Colonic mucosa (tissue), 4 donors: ENCODE measurements around the gene GPAT3. TPM values are rescaled to one million over a fixed set of nuclear protein-coding genes. Genes with fewer than 3 reads are reported as not detected.

ENCODE experiments used
- DNase-seq: peaks from one replicate; pipeline ENCODE4 v3.0.0-alpha.2; 2020
- H3K27ac ChIP-seq: fragments of 200-600 bp; one replicate; pipeline ENCODE4 v1.8.0; 2021
- H3K27me3 ChIP-seq: fragments of 200-600 bp; one replicate; pipeline ENCODE4 v1.8.0; 2021
- H3K36me3 ChIP-seq: fragments of 200-600 bp; one replicate; pipeline ENCODE4 v1.8.0; 2021
- H3K4me1 ChIP-seq: fragments of 200-600 bp; one replicate; pipeline ENCODE4 v1.8.0; 2021; ENCODE audit warnings: mild to moderate bottlenecking
- H3K4me3 ChIP-seq: fragments of 200-600 bp; one replicate; pipeline ENCODE4 v1.8.0; 2021
- H3K9ac ChIP-seq, 2 donors: one replicate each; pipeline ENCODE4 v1.7.0; 2013; ENCODE audit warnings: control low read depth in 2 of 2, low read depth in 2 of 2, low read length in 2 of 2
- H3K9me3 ChIP-seq: fragments of 200-600 bp; one replicate; pipeline ENCODE4 v1.8.0; 2021
- intact Hi-C: fragments of 100-400 bp; cut with DNase I; formaldehyde crosslinking; loops from one replicate; pipeline ENCODE4 v1.14.1; 2022
- total RNA-seq, 2 donors: library from RNA; stranded (reverse); fragmentation: NEBNext Ultra II Directional in 1 of 2; extraction: Animal tissue kit (Norgen Biotek cat#: 25700) in 1 of 2; gene quantifications; one replicate each; pipeline ENCODE4 v1.2.1, GENCODE V29; 2021
- TF ChIP-seq, protein P1 (sequence below): fragments of 200-600 bp; IDR thresholded peaks from one replicate; pipeline ENCODE4 v1.8.0; 2022; ENCODE audit warnings: antibody characterized with exemption, mild to moderate bottlenecking
- donor health status: healthy.
- donor health status: DM: no; HTN: no; CAD: no.
- donor health status: DM: no; HTN: no; CAD: no.

Gene GPAT3
- total RNA-seq, 2 donors from 2014 or later = 23.5 to 24.3 TPM

DNA sequence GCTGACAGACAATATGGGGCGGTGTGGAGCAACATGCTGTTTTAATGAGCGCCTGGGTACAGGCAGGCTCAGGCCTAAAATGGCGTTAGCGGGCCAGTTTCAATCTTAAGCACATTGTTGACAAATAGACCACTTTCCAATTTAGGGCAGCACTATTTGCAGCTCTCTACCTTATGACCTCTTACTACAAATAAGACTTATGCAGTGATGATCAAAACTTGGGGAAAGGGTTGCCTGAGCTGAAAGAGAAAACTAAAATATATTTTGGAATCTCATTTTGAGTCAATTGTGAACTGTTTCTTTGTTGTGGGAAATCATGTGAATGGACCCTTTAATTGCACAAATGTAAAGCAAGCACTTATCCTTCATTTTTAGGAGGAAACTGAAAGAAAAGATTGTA lies 25.5 kb upstream of the GPAT3 start:
- DNase-seq = no peak
- no peak overlapping the region for H3K4me3 ChIP-seq
- TF ChIP-seq, protein P1, sequence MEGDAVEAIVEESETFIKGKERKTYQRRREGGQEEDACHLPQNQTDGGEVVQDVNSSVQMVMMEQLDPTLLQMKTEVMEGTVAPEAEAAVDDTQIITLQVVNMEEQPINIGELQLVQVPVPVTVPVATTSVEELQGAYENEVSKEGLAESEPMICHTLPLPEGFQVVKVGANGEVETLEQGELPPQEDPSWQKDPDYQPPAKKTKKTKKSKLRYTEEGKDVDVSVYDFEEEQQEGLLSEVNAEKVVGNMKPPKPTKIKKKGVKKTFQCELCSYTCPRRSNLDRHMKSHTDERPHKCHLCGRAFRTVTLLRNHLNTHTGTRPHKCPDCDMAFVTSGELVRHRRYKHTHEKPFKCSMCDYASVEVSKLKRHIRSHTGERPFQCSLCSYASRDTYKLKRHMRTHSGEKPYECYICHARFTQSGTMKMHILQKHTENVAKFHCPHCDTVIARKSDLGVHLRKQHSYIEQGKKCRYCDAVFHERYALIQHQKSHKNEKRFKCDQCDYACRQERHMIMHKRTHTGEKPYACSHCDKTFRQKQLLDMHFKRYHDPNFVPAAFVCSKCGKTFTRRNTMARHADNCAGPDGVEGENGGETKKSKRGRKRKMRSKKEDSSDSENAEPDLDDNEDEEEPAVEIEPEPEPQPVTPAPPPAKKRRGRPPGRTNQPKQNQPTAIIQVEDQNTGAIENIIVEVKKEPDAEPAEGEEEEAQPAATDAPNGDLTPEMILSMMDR = no peak
- H3K9ac ChIP-seq = no peak overlapping the region
- no peak overlapping the region for H3K27ac ChIP-seq
- no peaks in the 10 kb centered on the region for H3K9me3 ChIP-seq
- no peaks in the 10 kb centered on the region for H3K36me3 ChIP-seq
- H3K27me3 ChIP-seq = no peaks in the 10 kb centered on the region
- intact Hi-C loops = no loop called here
- no peaks in the 10 kb centered on the region for H3K4me1 ChIP-seq

DNA sequence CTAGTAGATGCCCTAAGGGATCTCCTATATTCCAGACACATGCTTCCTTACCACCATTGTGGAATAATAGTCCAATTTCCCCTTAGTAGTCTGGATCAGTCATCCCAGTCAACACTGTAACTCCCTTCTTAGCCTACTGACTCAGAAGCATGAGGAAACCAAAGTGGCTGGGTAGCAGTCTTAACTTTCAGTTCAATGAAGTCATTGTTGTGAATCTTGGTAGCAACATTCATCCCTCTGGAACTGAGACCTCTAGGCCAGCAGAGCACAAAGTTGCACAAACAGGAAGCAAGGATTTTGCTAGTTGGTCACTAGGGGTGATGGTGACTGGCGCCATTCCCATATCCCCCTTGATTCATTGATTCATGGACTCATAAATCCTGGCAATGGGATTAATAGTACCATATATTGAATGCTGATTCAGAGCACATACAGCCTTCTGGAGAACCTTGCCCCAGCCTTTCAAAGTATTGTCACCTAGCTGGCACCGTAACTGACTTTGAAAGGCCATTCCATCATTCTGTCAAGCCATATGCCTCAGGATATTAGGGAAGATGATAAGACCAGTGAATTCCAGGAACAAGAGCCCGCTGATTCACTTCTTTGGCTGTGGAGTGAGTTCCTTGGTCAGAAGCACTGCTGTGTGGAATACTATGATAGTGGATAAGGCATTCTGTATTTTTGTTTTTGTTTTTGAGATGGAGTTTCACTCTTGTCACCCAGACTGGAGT lies 19.7 kb upstream of the GPAT3 start:
- Histone ChIP-seq H3K27me3 (no peaks in the 10 kb centered on the region), H3K36me3 (no peaks in the 10 kb centered on the region), H3K27ac (no peak overlapping the region), H3K4me1 (no peaks in the 10 kb centered on the region), H3K4me3 (no peak overlapping the region), H3K9me3 (no peaks in the 10 kb centered on the region), H3K9ac (no peak overlapping the region)
- DNase-seq = no peak
- TF ChIP-seq, protein P1 = no peak
- intact Hi-C loops = no loop called here

DNA sequence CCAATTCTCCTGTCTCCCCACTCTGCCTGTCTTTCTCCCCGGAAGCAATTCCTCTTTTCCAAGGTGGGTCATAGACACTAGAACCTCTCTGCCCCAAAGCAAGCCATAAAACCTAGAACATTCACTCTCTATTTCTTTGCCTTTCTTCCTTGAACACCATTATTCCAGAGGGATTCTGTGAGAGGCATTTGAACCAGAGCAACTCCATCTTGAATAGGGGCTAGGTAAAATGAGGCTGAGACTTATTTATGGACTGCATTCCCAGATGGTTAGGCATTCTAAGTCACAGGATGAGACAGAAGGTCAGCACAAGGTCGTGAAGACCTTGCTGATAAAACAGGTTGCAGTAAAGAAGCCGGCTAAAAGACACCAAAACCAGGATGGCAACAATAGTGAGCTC lies 13.7 kb upstream of the GPAT3 start:
- Histone ChIP-seq H3K9me3 (no peaks in the 10 kb centered on the region), H3K36me3 (no peaks in the 10 kb centered on the region), H3K4me3 (no peak overlapping the region), H3K4me1 (no peaks in the 10 kb centered on the region), H3K27ac (no peak overlapping the region), H3K9ac (no peak overlapping the region), H3K27me3 (no peaks in the 10 kb centered on the region)
- DNase-seq = no peak
- TF ChIP-seq, protein P1 = no peak
- intact Hi-C loops = no loop called here

DNA sequence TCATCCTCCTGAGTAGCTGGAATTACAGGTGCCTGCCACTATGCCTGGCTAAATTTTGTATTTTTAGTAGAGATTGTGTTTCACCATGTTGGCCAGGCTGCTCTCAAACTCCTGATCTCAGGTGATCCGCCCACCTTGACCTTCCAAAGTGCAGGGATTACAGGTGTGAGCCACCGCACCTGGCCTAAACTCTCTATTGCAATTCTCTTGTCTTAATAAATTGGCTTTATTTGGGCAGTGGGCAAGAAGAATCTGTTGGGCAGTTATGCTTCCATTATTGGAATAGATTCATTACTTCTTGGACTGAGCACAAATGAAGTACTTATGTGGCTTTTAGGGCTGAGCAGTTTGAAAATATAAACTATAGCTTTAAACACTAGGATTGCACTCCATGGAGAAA lies 8.2 kb upstream of the GPAT3 start:
- H3K4me1 ChIP-seq = no peaks in the 10 kb centered on the region
- H3K27me3 ChIP-seq = no peaks in the 10 kb centered on the region

DNA sequence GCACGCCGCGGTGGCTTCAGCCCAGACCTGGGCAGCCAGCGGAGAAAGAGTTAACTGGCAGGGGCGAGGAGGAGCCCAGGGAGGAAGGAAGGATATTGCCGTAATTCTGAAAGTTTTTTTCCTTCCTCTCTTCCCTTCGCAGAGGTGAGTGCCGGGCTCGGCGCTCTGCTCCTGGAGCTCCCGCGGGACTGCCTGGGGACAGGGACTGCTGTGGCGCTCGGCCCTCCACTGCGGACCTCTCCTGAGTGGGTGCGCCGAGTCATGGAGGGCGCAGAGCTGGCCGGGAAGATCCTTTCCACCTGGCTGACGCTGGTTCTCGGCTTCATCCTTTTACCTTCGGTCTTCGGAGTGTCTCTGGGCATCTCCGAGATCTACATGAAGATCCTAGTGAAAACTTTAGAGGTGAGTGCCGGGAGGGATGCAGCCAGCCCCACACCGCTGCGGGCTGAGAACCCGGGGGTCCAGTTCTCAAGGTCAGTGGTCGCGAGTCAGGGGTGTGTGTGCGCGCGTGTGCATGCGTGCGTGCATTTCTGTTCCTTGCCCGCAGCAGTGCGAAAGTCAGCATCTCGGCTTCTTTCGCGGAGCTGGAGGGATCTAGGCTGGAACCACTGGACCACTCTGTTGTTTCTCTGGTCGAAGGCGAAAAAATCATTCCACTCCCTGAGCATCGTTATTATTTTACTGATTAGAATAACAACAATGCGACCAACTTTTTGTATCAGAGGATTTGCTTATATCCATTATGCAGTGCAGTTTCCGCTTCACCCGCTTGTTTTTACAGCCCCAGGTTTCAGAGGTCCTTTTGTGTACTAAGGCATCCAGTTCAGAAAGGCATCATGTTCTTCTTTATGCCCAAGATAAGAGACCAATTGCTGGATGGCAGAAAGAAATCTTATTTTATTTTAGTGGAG lies 709 bp downstream of the GPAT3 start:
- no peaks in the 10 kb centered on the region for H3K9me3 ChIP-seq
- intact Hi-C loops = loop anchor here (5.0 to 10.0 kb wide), 2 partner anchors 46 to 88 kb away; no protein-coding TSS in a partner anchor
- peak overlapping the region; percentile 80 to 92 for H3K9ac ChIP-seq
- H3K36me3 ChIP-seq = no peaks in the 10 kb centered on the region
- TF ChIP-seq, protein P1 = no peak
- H3K27ac ChIP-seq = peak overlapping the region; percentile 82
- H3K4me3 ChIP-seq = peak overlapping the region; percentile 72
- DNase-seq = peak; percentile 36
- no peaks in the 10 kb centered on the region for H3K27me3 ChIP-seq
- no peaks in the 10 kb centered on the region for H3K4me1 ChIP-seq

More for the DNA sequence above, 8.2 kb upstream of the GPAT3 start:
- H3K9me3 ChIP-seq = no peaks in the 10 kb centered on the region
- TF ChIP-seq, protein P1 = no peak
- no peak overlapping the region for H3K27ac ChIP-seq
- no peak overlapping the region for H3K9ac ChIP-seq
- intact Hi-C loops = no loop called here
- no peak for DNase-seq
- no peak overlapping the region for H3K4me3 ChIP-seq
- H3K36me3 ChIP-seq = no peaks in the 10 kb centered on the region
